IMR-90 (cell line): Measurements from ENCODE around the gene RHBDL3. TPM values are rescaled to one million over a fixed set of nuclear protein-coding genes. Genes with fewer than 3 reads are reported as not detected.

Source experiments
- microRNA-seq, 2 experiments: library from miRNA; stranded (forward) in 1 of 2; unstranded in 1 of 2; fragments of 10-50 nt in 1 of 2; fragments of <30 nt in 1 of 2; gene quantifications in 1 of 2; microRNA quantifications in 1 of 2; one replicate each; pipeline versions ENCODE3 to v1.1.0; 2013 to 2020; ENCODE audit not compliant: insufficient read depth in 1 of 2, insufficient read length in 1 of 2, unreplicated experiment in 1 of 2
- polyA plus RNA-seq, 3 experiments: library from polyadenylated mRNA; depleted of rRNA; stranded (reverse); fragments of >200 nt; gene quantifications; 2 replicates each; pipeline ENCODE4 v1.2.3, GENCODE V29; 2012; ENCODE audit warnings: low replicate concordance in 1 of 3
- small RNA-seq, 5 experiments: library from RNA; depleted of rRNA; stranded (forward); fragments of <200 nt; gene quantifications; one replicate each; pipeline ENCODE3, GENCODE V24; 2012
- total RNA-seq: library from RNA; depleted of rRNA; stranded (reverse); fragments of >200 nt; gene quantifications from 2 replicates; pipeline ENCODE4 v1.2.3, GENCODE V29; 2012; rRNA removed

Gene RHBDL3
- total and polyA plus RNA-seq, 2 of the 4 experiments (the other 2 are of a cell fraction), result 0.09 to 0.18 TPM

Small RNA genes lying within 50 kb of the gene (microRNA-seq; reads per million reads assigned to microRNA genes)
- gene MIR632 (ENCODE audit: unreplicated experiment) (not detected), gene UBL5P2 (ENCODE audit: insufficient read depth, insufficient read length) (not detected)

Small RNA genes lying within 50 kb of the gene (small RNA-seq; reads per million reads assigned to genes)
- gene UBL5P2, result 0 to 0.76 (median 0) reads per million in 5 experiments

Other genes with a start within 250 kb of the RHBDL3 start
- 27.4 and 40.5 TPM in 2 replicates for gene RHOT1, start 123.3 kb upstream of the RHBDL3 start, total RNA-seq
- gene RHOT1, start 123.3 kb upstream of the RHBDL3 start, polyA plus RNA-seq (2012; rRNA removed), result 23.7 and 27.6 TPM in 2 replicates
- gene C17orf75, start 76.3 kb downstream of the RHBDL3 start, total RNA-seq, result 16.1 and 18.3 TPM in 2 replicates
- 8.2 and 11.5 TPM in 2 replicates for gene C17orf75, start 76.3 kb downstream of the RHBDL3 start, polyA plus RNA-seq (2012; rRNA removed)
- gene ZNF207, start 84.3 kb downstream of the RHBDL3 start, total RNA-seq, result 207 and 208 TPM in 2 replicates
- 181 and 199 TPM in 2 replicates for gene ZNF207, start 84.3 kb downstream of the RHBDL3 start, polyA plus RNA-seq (2012; rRNA removed)
- 68.0 and 85.9 TPM in 2 replicates for gene PSMD11, start 178.7 kb downstream of the RHBDL3 start, total RNA-seq
- 63.4 and 64.7 TPM in 2 replicates for gene PSMD11, start 178.7 kb downstream of the RHBDL3 start, polyA plus RNA-seq (2012; rRNA removed)
- 0.36 and 0.56 TPM in 2 replicates for gene CDK5R1, start 221.2 kb downstream of the RHBDL3 start, total RNA-seq
- 0.67 and 0.74 TPM in 2 replicates for gene CDK5R1, start 221.2 kb downstream of the RHBDL3 start, polyA plus RNA-seq (2012; rRNA removed)